ENCODE measurements around the gene DRC3. TPM values are rescaled to one million over a fixed set of nuclear protein-coding genes. Genes with fewer than 3 reads are reported as not detected.

The DRC3 gene
- total and polyA plus RNA-seq, 10 of the 15 experiments (the other 5 are each of a cell fraction or from before 2014, with no cell fraction given), result 0.18 to 2.3 (median 0.60) TPM; not detected in 3

DNA sequence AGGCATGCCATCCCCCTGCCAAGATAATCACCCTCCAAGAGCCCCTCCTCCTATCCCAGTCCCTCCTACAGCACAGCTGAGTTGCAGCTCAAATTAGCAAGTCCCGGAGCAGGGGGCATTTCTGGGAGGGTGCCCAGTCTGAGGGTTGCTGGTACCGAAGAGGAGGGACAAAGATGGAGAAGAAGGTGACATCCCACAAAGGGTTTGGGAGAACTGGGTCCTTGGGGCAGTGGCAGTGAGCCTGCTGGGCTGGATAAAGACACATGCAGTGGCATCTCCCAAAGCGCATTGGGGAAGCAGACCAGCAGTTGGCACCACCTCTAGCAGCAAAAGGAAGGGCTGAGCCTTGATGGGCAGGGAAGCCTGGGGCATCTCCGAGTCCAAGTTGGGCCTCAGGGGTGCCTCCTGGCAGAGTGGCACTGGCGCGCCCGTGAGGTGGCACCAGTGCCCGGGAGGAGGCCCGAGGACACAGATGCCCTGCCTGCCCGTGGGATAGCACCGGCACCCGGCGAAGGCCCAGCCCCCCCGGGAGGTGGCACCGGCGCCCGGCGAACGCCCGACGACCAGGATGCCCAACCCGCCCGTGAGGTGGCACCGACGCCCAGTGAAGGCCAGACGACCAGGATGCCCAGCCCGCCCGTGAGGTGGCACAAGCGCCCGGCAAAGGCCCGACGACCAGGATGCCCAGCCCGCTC lies 1.1 kb upstream of the DRC3 start (continued):
- TF ChIP-seq, protein P1, sequence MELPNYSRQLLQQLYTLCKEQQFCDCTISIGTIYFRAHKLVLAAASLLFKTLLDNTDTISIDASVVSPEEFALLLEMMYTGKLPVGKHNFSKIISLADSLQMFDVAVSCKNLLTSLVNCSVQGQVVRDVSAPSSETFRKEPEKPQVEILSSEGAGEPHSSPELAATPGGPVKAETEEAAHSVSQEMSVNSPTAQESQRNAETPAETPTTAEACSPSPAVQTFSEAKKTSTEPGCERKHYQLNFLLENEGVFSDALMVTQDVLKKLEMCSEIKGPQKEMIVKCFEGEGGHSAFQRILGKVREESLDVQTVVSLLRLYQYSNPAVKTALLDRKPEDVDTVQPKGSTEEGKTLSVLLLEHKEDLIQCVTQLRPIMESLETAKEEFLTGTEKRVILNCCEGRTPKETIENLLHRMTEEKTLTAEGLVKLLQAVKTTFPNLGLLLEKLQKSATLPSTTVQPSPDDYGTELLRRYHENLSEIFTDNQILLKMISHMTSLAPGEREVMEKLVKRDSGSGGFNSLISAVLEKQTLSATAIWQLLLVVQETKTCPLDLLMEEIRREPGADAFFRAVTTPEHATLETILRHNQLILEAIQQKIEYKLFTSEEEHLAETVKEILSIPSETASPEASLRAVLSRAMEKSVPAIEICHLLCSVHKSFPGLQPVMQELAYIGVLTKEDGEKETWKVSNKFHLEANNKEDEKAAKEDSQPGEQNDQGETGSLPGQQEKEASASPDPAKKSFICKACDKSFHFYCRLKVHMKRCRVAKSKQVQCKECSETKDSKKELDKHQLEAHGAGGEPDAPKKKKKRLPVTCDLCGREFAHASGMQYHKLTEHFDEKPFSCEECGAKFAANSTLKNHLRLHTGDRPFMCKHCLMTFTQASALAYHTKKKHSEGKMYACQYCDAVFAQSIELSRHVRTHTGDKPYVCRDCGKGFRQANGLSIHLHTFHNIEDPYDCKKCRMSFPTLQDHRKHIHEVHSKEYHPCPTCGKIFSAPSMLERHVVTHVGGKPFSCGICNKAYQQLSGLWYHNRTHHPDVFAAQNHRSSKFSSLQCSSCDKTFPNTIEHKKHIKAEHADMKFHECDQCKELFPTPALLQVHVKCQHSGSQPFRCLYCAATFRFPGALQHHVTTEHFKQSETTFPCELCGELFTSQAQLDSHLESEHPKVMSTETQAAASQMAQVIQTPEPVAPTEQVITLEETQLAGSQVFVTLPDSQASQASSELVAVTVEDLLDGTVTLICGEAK (IDR thresholded peaks at IDR 0.05; ENCODE audit: borderline replicate concordance), result no peak
- TF ChIP-seq, protein P2, sequence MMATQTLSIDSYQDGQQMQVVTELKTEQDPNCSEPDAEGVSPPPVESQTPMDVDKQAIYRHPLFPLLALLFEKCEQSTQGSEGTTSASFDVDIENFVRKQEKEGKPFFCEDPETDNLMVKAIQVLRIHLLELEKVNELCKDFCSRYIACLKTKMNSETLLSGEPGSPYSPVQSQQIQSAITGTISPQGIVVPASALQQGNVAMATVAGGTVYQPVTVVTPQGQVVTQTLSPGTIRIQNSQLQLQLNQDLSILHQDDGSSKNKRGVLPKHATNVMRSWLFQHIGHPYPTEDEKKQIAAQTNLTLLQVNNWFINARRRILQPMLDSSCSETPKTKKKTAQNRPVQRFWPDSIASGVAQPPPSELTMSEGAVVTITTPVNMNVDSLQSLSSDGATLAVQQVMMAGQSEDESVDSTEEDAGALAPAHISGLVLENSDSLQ (IDR thresholded peaks at IDR 0.05), result no peak
- TF ChIP-seq ZNF592 (IDR thresholded peaks at IDR 0.05) (no peak), ZNF217 (IDR thresholded peaks at IDR 0.05) (no peak), RFX5 (IDR thresholded peaks at IDR 0.05; ENCODE audit: low read depth, low read length) (no peak), NR2F1 (conservative IDR thresholded peaks at IDR 0.05) (0 out of 2 replicates have a peak, but pooled peaks have one; percentile 6), PML (IDR thresholded peaks at IDR 0.05; ENCODE audit: low read length) (no peak), SKIL (IDR thresholded peaks at IDR 0.05; ENCODE audit: low read depth, poor library complexity, severe bottlenecking) (no peak), GABPA (IDR thresholded peaks at IDR 0.05; ENCODE audit: low read depth) (no peak)
- TF ChIP-seq, protein P3, sequence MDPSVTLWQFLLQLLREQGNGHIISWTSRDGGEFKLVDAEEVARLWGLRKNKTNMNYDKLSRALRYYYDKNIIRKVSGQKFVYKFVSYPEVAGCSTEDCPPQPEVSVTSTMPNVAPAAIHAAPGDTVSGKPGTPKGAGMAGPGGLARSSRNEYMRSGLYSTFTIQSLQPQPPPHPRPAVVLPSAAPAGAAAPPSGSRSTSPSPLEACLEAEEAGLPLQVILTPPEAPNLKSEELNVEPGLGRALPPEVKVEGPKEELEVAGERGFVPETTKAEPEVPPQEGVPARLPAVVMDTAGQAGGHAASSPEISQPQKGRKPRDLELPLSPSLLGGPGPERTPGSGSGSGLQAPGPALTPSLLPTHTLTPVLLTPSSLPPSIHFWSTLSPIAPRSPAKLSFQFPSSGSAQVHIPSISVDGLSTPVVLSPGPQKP (IDR thresholded peaks at IDR 0.05; ENCODE audit: low read depth, low read length), result no peak
